Peyer's patch (tissue), 4 donors: ENCODE measurements around the gene ADAMTS7.

ENCODE experiments used
- CTCF ChIP-seq, 6 experiments: fragments of 450-650 bp in 4 of 6; fragments of 200-600 bp in 2 of 6; sonication (generic) in 1 of 6; IDR thresholded peaks; one replicate each; pipeline ENCODE4 v1.5.1; 2017 to 2019; ENCODE audit warnings: antibody characterized with exemption in 6 of 6, mild to moderate bottlenecking in 3 of 6, moderate library complexity in 1 of 6
- POLR2A ChIP-seq, 2 donors: fragments of 450-650 bp; IDR thresholded peaks; one replicate each; pipeline ENCODE4 v1.5.1; 2017; ENCODE audit warnings: antibody characterized with exemption in 2 of 2, mild to moderate bottlenecking in 2 of 2, moderate library complexity in 2 of 2

GRCh38 chr15:78790027-78790426 is 21.2 kb downstream of the ADAMTS7 start:
- TF ChIP-seq CTCF (IDR thresholded peaks at IDR 0.05), result no peak
- TF ChIP-seq POLR2A (IDR thresholded peaks at IDR 0.05), result no peak
